ENCODE data around the gene BAHCC1. TPM values are rescaled to one million over a fixed set of nuclear protein-coding genes. Genes with fewer than 3 reads are reported as not detected.
A peak's percentile ranks its signal among the peaks of the same experiment; 100 is the strongest.

The BAHCC1 gene
- total and polyA plus RNA-seq, 10 of the 15 experiments (the other 5 are each of a cell fraction or from before 2014, with no cell fraction given): 0.03 to 0.14 (median 0.11) TPM; not detected in 6

GRCh38 chr17:81484195-81484979, 89.1 kb downstream of the BAHCC1 start:
- H3K79me2 ChIP-seq (ENCODE audit: control insufficient read depth, insufficient read depth, low read length): no peaks in the 10 kb centered on the region
- H4K20me1 ChIP-seq (ENCODE audit: control insufficient read depth, insufficient read depth): no peaks in the 10 kb centered on the region
- no TSS peak for BruUV-seq (replicated peaks)
- peaks cover 7 to 8% of the 10 kb centered on the region in 2 experiments; a peak in 3 of 4 replicates for H3K27me3 ChIP-seq (replicated peaks in 1 of 2; ENCODE audit: control insufficient read depth in 2 of 2, insufficient read depth in 2 of 2, low read length in 1 of 2)
- peaks cover 12% of the 10 kb centered on the region for H3K4me1 ChIP-seq (ENCODE audit: control insufficient read depth, insufficient read depth, low read length)
- POLR2A ChIA-PET: interaction anchor here (0.7 to 1.1 kb wide), 2 partner anchors 32 to 173 kb away, joined by 3 read pairs; no protein-coding TSS in a partner anchor
- H3K4me2 ChIP-seq (ENCODE audit: control insufficient read depth, insufficient read depth): peak overlapping the region; percentile 93
- ATAC-seq (peak; percentile 85), FAIRE-seq (peak; percentile 85), DNase-seq (ENCODE audit: low read depth, low spot score) (peak; percentile 17)
- H3K27ac ChIP-seq (ENCODE audit: control insufficient read depth, insufficient read depth): no peak overlapping the region
- H3K9ac ChIP-seq (ENCODE audit: control insufficient read depth, insufficient read depth, low read length): peak overlapping the region; percentile 34; the same call in 1 of the 2 replicates
- SMC1A ChIA-PET (ENCODE audit: uncharacterized antibody, unreplicated experiment): interaction anchor here (0.8 to 2.9 kb wide), 15 partner anchors 25 to 262 kb away, joined by 3 to 21 read pairs (median 5); partner anchors contain the start of genes CEP131, NDUFAF8, SLC38A10 and TEPSIN
- H3K9me3 ChIP-seq (replicated peaks; ENCODE audit: control insufficient read depth, insufficient read depth, low read length): no peaks in the 10 kb centered on the region
- CTCF ChIA-PET: interaction anchor here (0.7 to 3.9 kb wide), 37 partner anchors 12 to 451 kb away, joined by 3 to 44 read pairs (median 4); partner anchors contain the start of gene SLC38A10
- RAD21 ChIA-PET (ENCODE audit: unreplicated experiment): interaction anchor here (0.7 to 4.2 kb wide), 16 partner anchors 33 to 342 kb away, joined by 3 to 27 read pairs (median 4); partner anchors contain the start of genes CEP131, FAAP100, NDUFAF8 and SLC38A10
- in situ Hi-C loops (cut with MboI): loop anchor here (25.0 kb wide), 1 partner anchor 347 kb away; no protein-coding TSS in a partner anchor
- intact Hi-C loops (cut with micrococcal nuclease; ENCODE audit: unreplicated experiment): loop anchor here (1.0 to 5.0 kb wide), 4 partner anchors 193 to 382 kb away; no protein-coding TSS in a partner anchor
- no peaks in the 10 kb centered on the region for H3K36me3 ChIP-seq (ENCODE audit: control insufficient read depth in 2 of 2, insufficient read depth in 2 of 2, low read length in 1 of 2)
- WGBS (ENCODE audit: insufficient coverage, insufficient replicate concordance, low lambda C conversion rate, missing lambda C conversion rate): 5% methylated on average over 56 of the region's 60 CpGs
- H2AFZ ChIP-seq (ENCODE audit: control insufficient read depth, low read depth, low read length): peak overlapping the region; percentile 85
- peak overlapping the region; percentile 46; the same call in 1 of the 2 replicates for H3K4me3 ChIP-seq
- TF ChIP-seq RELA (IDR thresholded peaks at IDR 0.05; ENCODE audit: borderline replicate concordance, partially characterized antibody): peak; percentile 41
- TF ChIP-seq, protein P1, sequence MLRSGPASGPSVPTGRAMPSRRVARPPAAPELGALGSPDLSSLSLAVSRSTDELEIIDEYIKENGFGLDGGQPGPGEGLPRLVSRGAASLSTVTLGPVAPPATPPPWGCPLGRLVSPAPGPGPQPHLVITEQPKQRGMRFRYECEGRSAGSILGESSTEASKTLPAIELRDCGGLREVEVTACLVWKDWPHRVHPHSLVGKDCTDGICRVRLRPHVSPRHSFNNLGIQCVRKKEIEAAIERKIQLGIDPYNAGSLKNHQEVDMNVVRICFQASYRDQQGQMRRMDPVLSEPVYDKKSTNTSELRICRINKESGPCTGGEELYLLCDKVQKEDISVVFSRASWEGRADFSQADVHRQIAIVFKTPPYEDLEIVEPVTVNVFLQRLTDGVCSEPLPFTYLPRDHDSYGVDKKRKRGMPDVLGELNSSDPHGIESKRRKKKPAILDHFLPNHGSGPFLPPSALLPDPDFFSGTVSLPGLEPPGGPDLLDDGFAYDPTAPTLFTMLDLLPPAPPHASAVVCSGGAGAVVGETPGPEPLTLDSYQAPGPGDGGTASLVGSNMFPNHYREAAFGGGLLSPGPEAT (IDR thresholded peaks at IDR 0.05; ENCODE audit: low read depth): no peak
- peak; percentile 79 for TF ChIP-seq NR2F1 (conservative IDR thresholded peaks at IDR 0.05)
- no peak for TF ChIP-seq CEBPB (IDR thresholded peaks at IDR 0.05; ENCODE audit: borderline replicate concordance in 1 of 2, low read depth in 2 of 2, low read length in 2 of 2)
- no peak for TF ChIP-seq BMI1 (IDR thresholded peaks at IDR 0.05; ENCODE audit: borderline replicate concordance)
- TF ChIP-seq, protein P2, sequence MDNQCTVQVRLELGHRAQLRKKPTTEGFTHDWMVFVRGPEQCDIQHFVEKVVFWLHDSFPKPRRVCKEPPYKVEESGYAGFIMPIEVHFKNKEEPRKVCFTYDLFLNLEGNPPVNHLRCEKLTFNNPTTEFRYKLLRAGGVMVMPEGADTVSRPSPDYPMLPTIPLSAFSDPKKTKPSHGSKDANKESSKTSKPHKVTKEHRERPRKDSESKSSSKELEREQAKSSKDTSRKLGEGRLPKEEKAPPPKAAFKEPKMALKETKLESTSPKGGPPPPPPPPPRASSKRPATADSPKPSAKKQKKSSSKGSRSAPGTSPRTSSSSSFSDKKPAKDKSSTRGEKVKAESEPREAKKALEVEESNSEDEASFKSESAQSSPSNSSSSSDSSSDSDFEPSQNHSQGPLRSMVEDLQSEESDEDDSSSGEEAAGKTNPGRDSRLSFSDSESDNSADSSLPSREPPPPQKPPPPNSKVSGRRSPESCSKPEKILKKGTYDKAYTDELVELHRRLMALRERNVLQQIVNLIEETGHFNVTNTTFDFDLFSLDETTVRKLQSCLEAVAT (IDR thresholded peaks at IDR 0.05): no peak
- TF ChIP-seq DPF2 (IDR thresholded peaks at IDR 0.05): peak; percentile 73; the same call in 1 of the 2 replicates
- TF ChIP-seq NR2C1 (IDR thresholded peaks at IDR 0.05): 0 out of 2 replicates have a peak, but pooled peaks have one; percentile 23
- peak; percentile 72 for TF ChIP-seq RUNX3 (IDR thresholded peaks at IDR 0.05; ENCODE audit: low read length)
- no peak for TF ChIP-seq FOXK2 (IDR thresholded peaks at IDR 0.05)
- no peak for TF ChIP-seq STAT3 (IDR thresholded peaks at IDR 0.05; ENCODE audit: low read depth, low read length)
- TF ChIP-seq MXI1 (IDR thresholded peaks at IDR 0.05; ENCODE audit: low read depth, low read length): peak; percentile 10; the same call in 1 of the 2 replicates
- no peak for TF ChIP-seq NRF1 (conservative IDR thresholded peaks at IDR 0.05; ENCODE audit: low read depth, low read length)
- no peak for TF ChIP-seq HDAC6 (IDR thresholded peaks at IDR 0.05; ENCODE audit: unreplicated experiment)
- peak; percentile 85 for TF ChIP-seq YY1 (IDR thresholded peaks at IDR 0.05; ENCODE audit: low read depth, low read length)
- TF ChIP-seq IRF4 (IDR thresholded peaks at IDR 0.05; ENCODE audit: low read depth, low read length): no peak
- TF ChIP-seq ZZZ3 (IDR thresholded peaks at IDR 0.05; ENCODE audit: control insufficient read depth, insufficient read length, low read depth): no peak
- TF ChIP-seq BCL11A (IDR thresholded peaks at IDR 0.05; ENCODE audit: low read depth, low read length): no peak
- no peak for TF ChIP-seq WRNIP1 (IDR thresholded peaks at IDR 0.05; ENCODE audit: borderline replicate concordance, low read depth, low read length)
- TF ChIP-seq KLF5 (IDR thresholded peaks at IDR 0.05; ENCODE audit: partially characterized antibody): peak; percentile 37
- TF ChIP-seq SRF (IDR thresholded peaks at IDR 0.05; ENCODE audit: low read depth in 2 of 2, low read length in 2 of 2): no peak
